Stimulated activated CD8-positive, alpha-beta memory T cell treated with anti-CD3 and anti-CD28 coated beads, Interleukin-7, amount 100 ng/mL, for 24 hours (primary cell): Measurements from ENCODE around the gene UBE2D2.

Experiments used
- DNase-seq: peaks from one replicate; pipeline ENCODE4 v3.0.0-alpha.2; 2020; ENCODE audit warnings: low read depth

Gene UBE2D2

GRCh38 chr5:139636207-139636792 is 75.2 kb downstream of the UBE2D2 start:
- DNase-seq = no peak

GRCh38 chr5:139636975-139637408 is 75.9 kb downstream of the UBE2D2 start:
- no peak for DNase-seq

DNA sequence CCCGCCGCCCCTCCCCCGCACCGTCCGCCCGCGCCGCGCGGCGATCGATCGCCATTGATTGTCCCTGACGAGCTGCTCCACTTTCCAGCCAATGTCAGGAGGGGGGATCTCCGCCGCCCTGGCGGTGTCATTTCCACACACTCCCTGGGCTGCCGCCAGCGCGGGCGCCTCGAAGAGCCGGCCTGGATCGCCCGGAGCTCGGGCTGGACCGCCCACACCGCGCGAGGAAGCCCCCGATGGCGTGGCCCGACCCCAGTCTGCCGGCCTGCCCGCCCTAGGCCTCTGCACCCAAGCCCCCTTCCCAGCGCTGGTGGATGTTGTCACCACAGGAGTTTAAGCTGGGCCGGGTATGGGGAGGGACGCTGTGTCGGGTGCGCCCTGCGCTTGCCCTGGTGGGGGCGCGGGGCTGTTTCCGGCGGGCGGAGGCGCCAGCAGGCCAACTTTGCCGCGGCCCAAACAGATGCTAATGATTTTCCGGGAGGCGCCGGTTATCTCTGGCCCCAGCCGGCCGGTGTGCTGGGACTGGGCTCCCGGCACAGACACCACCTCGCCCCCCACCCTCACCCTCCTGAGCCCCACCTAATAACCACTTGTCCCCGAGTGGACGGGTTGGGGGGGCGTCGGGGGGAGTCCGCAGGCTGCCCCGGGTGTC is 76.4 kb downstream of the UBE2D2 start:
- no peak for DNase-seq

DNA sequence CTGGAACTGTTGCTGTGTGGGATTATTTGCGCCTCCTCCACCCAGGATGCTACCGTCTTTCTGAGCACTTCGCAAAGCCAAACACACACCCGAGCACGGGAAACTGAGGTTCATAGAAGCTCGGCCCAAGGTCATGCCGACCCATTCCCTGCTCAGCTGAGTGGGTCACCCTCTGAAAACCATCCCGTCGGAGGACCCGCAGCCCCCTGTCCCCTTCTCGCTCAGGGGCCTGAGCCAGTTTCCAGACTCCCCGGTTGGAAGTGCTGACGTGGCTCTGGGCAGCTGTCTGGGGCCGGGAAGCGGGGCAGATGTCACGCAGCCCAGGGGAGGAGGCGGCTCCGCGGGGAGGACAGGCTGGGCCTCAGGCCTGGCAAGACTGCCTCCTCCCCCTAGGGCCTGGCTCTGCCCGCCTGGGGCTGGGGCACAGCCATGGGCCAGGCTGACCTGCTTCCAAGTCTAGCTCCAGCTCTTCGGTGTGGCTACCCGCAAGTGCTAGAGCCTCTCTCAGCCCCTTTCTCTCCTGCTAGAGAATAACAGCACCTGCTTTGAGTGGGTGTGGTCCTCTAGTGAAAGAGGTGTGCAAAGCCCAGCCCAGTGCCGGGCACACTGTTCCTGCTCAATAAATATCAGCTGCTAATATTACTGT is 77.1 kb downstream of the UBE2D2 start:
- DNase-seq = no peak

DNA sequence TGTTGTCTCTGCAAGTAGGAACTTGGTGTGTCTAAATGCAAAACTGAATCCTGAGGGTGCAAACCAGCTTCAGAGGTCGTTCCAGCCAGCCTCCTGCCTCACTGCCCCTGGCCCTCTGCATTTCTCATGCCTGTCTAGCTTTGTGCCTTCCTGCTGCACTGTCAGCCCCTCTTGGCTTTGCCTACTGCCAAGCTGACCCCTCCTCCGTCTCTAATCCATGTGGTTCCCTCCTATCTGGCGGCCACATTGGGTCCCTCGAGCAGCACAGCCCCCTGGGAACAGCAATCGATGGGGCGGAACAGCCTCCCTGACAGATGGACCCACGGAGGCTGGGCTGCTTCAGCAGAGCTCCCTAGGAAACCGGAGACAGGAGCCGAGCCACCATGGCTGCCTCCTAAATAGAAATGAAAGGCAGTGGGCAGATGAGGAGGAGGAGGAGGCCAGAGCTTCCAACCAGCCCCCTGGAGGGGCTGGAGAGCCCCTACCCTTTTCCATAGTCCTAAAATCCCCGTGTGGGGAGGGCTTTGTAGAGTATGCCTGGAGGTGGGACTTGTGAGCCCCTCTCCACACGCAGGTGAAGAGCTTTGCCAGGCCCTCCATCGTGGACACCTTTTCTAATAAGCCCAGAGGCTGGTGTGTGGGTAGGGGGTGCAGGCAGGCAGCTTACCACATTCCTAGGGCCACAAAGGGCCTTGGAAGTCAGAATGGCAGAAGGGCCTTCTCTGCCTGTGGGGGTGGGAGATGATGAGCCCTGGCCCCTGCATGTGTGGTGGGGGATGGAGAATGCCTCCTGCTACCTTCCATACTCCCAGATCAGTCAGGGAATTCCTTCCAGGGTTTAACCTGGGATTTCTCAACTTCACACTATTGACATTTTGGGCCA is 77.8 kb downstream of the UBE2D2 start:
- DNase-seq = no peak

GRCh38 chr5:139639619-139640380 is 78.7 kb downstream of the UBE2D2 start:
- DNase-seq = no peak

DNA sequence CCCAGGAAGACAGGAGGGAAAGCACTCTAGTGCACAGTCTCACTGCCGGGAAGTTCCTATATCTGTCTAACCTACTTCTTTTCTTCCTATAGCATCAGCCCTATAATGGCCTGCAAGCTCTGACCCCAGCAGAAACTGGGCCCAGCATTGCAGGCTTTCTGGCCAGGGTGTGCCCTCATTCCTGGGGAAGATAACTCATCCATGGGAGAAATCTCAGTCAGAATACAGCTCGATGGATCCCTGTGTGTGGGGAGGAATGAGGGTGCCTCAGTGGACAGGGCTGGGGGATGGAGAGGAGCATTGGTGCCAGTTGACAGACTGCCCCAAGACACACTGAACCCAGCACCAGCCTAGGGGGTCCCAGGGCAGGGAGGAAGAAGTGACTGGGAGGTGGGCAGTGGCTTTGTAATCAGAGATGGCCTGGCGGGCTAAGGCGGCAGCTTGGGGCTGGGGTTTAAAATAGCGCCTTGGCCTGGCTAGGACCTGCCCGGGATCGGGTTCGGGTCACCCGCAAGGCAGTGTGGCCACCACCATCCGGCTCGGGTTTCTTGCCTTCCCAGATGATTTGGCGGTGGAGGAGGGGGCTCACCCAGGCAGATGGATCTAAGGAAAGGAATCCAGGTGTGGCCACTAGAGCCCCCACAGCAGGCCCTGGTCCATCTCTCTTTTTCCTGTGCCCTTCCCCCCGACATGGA is 79.4 kb downstream of the UBE2D2 start:
- DNase-seq = no peak

- no peak for DNase-seq
Measured at GRCh38 chr5:139641116-139642080, 80.3 kb downstream of the UBE2D2 start.

GRCh38 chr5:139642213-139642612 is 81.1 kb downstream of the UBE2D2 start:
- DNase-seq = no peak

GRCh38 chr5:139642891-139643871 is 82.0 kb downstream of the UBE2D2 start:
- DNase-seq = no peak

DNA sequence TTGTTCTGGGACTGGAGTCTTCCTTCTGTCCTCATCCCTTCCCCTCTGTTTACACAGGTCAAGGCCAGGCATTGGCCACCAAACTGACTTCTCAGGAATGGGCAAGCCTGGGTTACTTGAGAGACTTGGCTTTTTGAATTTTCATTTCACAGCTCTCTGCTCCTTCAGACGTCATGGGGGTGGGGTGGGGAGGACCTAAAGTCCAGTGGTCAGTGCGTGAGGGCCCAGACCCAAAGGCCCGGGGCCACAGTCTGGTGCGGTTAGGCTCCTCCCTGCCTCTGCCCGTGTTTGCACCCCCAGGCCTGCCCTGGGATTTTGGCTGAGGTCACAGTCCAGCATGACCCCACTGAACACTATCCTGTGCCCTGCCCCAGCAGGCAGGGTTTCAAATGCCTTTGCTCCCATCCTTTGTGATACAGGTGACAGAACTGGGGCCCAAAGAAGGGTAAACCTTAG is 82.9 kb downstream of the UBE2D2 start:
- DNase-seq = no peak

GRCh38 chr5:139644646-139645429 is 83.7 kb downstream of the UBE2D2 start:
- DNase-seq = no peak

DNA sequence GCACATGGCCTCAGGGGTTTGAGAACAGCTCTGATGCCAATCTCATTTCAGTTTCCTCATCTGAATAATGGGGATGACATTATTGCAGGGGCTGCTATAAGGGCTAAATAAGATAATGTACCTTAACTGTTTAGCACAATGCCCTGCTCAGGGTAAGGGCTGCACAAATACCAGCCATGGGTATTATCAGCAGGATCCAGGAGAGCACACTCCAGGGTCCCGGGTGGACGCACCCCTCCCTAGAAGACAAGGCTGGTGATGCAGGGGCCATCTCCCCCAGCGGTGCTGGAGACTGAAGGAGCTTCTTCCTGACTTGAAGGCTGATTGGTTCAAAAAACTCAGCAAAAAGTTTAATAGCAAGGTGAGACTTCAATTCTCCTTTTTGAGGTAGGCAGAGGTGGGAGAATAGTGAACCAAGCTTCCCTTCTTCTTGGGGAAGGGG is 84.3 kb downstream of the UBE2D2 start:
- DNase-seq = no peak

DNA sequence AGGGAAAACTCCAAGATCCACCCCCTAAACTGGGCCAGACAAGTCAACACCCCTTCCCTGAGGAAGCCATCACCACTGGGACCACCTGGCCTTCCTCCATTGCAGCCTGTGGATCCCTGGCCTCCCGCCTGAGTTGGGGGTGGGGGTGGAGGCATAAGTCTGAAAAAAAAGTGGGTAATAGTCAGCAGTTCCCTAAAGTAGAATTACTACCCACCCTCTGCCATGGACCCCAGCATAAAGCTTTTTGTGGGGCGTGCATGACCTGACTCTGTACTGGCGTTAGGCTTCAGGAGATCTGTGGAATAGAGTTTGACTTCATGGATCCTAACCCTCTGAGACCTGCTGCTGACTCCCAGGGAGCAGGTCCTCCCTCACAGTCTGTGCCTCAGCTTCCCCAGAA is 85.0 kb downstream of the UBE2D2 start:
- DNase-seq = no peak

DNA sequence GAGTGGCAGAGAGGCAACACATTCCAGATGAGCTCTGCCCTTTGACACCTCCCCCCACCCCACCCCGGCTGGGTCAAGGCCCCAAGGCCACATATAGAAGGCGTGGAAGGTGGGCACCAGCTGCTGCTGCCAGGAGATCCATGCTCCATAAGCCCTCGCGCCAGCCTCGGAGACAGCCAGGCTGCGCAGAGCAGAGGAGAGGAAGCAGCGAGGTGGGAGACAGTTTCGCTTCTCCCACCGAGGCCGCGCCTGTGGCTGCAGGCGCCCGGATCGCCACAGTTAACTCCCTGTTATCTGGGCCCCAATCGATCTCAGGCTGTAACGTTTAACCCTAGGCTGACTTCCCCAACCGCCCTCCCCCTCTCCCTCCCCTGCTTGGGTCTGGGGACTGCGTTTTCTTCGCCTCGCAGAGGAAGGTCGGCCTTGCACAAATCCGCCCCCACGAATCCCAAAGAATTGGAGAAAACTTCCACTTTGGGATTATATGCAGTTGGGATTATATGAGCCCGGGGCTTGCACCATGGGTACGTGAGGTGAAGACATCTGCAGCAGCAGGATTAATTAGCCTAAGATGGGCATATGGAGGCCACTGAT is 85.9 kb downstream of the UBE2D2 start:
- DNase-seq = no peak

GRCh38 chr5:139647506-139648204 is 86.5 kb downstream of the UBE2D2 start:
- no peak for DNase-seq
